GM10847 (cell line): ENCODE results near the gene PPP1R7.

Experiments used
- POLR2A ChIP-seq: IDR thresholded peaks from 2 replicates; pipeline ENCODE4 v1.6.1; 2011; ENCODE audit not compliant: insufficient read length; ENCODE audit errors: extremely low read depth

PPP1R7 gene

GRCh38 chr2:241116606-241117560 lies 33.4 kb upstream of the PPP1R7 start:
- no peak for TF ChIP-seq POLR2A

GRCh38 chr2:241118737-241119505 lies 31.3 kb upstream of the PPP1R7 start:
- no peak for TF ChIP-seq POLR2A

- TF ChIP-seq POLR2A: no peak
Measured at GRCh38 chr2:241120440-241120839, 29.8 kb upstream of the PPP1R7 start.

GRCh38 chr2:241121008-241121407 lies 29.3 kb upstream of the PPP1R7 start:
- TF ChIP-seq POLR2A: no peak

- no peak for TF ChIP-seq POLR2A
Measured at GRCh38 chr2:241122376-241123002, 27.8 kb upstream of the PPP1R7 start.

GRCh38 chr2:241123816-241124536 lies 26.3 kb upstream of the PPP1R7 start:
- TF ChIP-seq POLR2A: no peak

- TF ChIP-seq POLR2A: no peak
Measured at GRCh38 chr2:241125626-241126025, 24.6 kb upstream of the PPP1R7 start.

- TF ChIP-seq POLR2A: no peak
Measured at GRCh38 chr2:241126201-241126611, 24.1 kb upstream of the PPP1R7 start.

- TF ChIP-seq POLR2A: no peak
Measured at GRCh38 chr2:241126771-241127202, 23.5 kb upstream of the PPP1R7 start.

GRCh38 chr2:241128266-241128665 lies 22.0 kb upstream of the PPP1R7 start:
- no peak for TF ChIP-seq POLR2A

GRCh38 chr2:241129086-241129871 lies 21.0 kb upstream of the PPP1R7 start:
- no peak for TF ChIP-seq POLR2A

GRCh38 chr2:241130316-241130715 lies 20.0 kb upstream of the PPP1R7 start:
- no peak for TF ChIP-seq POLR2A

- no peak for TF ChIP-seq POLR2A
Measured at GRCh38 chr2:241131531-241131930, 18.7 kb upstream of the PPP1R7 start.
